GM19397 (cell line): ENCODE results near the gene ADAM8.

Source experiments
- ATAC-seq: cut with Tn5 transposase; IDR thresholded peaks from one replicate; pipeline ENCODE4 v1.9.1; 2021; ENCODE audit warnings: mild to moderate bottlenecking, moderate library complexity; ENCODE audit not compliant: unreplicated experiment

The ADAM8 gene

DNA sequence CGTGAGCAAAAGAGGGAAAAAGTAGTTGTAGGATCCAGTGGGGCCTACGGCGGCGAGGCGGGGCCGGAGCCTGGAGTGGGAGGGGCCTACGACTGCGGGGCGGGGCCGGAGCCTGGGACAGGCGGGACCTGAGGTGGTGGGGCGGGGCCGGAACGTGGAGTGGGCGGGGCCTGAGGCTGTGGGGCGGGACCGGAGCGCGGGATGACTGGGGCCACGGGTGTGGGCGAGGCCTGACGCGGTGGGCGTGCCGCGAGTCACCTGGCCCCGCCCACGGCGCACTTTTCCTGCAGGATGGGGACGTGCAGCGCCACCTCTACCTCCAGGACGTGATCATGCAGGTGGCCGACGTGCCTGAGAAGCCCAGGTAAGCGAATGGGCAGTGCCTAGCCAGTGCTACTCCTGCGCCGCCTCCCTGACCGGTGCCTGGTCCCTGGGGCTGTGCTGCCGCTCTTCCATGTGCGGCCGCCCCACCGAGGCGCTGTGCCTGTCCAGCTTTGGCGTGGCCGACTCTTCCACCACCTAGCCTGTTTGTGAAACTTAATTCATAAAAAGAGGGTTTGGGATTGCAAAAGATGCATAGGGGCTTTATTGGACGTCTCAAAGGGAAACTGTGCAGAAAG, 32.5 kb upstream of the ADAM8 start:
- peak; percentile 78 for ATAC-seq

DNA sequence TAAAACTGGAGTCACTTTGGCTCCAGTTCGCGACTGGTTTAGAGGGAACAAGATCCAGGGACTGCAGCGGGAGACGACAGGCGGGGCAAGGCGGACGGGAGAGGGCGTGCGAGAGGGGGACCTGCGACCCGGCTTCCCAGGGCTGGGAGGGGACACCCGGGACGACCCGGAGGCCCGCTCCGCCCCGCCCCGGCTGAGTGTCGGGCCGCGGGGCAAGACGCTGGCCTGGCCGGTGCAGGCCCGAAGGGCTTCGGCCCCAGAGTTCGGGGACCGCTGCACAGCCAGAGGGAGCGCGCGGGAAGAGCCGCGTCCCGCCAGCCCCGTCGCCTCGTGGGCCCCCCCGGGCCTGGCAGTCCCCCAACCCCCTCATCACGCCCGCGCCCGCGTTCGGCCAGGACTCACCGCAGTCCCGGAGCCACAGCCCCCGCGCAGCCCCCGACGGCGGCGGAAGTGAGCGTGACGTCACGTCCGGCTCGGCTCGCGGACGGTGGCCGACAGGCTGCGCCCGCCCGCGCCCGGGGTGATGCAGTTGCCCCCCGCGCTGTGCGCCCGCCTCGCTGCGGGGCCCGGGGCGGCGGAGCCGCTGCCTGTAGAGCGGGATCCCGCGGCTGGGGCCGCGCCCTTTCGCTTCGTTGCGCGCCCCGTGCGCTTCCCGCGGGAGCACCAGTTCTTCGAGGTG, 31.9 kb upstream of the ADAM8 start, which contains the start of the genes TUBGCP2 and ZNF511:
Gene TUBGCP2, minus strand, starts transcription at position 452 of the 679 bp plus-strand sequence. CDS start 5,931 bp downstream, outside the sequence.
Gene ZNF511, plus strand, starts transcription at position 494 of the 679 bp plus-strand sequence. Its CDS starts 30 bp downstream, at position 524.
- ATAC-seq, result peak; percentile 82

DNA sequence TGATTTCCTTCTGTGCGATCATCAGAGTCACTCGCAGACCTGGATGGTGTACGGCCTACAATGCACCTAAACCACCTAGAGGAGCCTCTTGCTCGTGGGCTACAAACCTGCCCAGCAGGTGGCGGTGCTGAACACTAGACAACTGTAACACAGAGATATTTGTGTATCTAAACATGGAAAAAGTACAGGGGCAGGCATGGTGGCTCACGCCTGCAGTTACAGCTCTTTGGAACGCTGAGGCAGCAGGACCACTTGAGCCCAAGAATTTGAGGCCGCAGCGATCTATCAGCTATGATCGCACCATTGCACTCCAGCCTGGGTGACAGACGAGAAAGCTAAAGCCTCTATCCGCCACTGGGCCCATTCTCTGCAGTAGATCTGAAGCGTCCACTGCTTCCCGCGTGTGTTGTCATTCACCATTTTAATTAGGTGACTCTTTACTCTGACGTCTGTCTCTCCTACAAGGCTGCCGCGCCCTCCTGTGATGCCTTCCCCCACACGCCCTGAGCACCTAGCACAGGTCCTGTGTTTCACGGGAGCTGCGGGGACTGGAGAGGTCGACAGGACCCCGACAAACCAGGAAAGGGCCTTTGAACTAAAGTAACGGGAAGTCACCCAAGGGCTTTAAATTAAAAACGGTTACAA, 31.2 kb upstream of the ADAM8 start:
- peak; percentile 28 for ATAC-seq

DNA sequence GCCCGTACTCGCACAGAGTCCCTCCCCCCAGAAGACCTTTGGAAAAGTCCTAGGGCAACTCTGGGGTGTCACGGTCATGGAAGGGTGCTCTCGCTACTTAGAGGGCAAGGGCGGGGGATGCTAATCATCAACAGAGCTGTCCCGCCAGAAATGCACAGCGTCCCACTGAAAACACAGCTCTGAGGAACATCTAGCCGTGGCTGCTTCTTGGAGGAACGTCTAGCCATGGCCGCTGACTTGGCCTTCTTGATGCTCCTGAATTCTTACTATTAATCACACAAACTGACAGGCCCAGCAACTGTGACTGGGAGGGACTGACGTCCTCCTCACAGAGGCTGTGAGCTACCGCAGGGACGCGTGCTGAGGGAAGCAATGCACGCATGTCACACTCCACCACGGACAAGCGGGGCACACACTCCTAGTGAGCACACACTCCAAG, 30.3 kb upstream of the ADAM8 start:
- no peak for ATAC-seq

DNA sequence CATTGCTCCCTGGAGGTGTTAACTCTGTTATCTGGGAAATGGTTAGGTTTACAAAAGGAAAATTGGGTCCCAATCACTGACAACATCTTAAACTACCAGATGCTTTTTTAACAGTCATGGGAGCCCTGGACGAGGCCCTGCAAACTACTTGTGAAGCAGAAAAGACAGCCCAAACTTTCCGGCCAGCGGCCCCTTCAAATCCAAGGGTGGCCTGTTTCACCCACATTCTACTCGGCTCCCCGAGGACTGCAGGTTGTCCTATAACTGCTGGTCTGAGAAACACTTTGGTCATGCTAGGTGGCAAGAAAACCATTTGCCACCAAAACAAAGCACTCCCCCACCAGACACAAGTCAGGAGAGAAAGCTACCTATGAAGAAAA, 29.4 kb upstream of the ADAM8 start:
- no peak for ATAC-seq

DNA sequence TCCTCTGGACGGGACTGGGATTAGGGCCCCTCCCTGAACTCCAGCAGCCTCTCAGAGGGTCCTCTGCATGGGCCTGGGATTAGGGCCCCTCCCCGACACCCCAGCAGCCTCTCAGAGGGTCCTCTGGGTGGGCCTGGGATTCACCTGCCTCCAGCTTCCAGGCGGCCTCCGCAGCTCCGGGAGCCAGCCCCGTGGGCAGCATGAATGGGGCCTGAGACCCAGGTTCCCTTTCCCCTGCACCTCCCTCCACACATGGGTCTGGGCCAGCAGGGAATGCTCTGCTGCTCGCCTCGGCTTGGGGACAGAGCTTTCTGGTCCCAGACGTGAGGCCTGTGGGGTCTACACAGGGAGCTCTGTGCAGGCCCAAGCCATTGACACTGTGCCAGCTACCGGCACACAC, 26.5 kb upstream of the ADAM8 start:
- no peak for ATAC-seq

DNA sequence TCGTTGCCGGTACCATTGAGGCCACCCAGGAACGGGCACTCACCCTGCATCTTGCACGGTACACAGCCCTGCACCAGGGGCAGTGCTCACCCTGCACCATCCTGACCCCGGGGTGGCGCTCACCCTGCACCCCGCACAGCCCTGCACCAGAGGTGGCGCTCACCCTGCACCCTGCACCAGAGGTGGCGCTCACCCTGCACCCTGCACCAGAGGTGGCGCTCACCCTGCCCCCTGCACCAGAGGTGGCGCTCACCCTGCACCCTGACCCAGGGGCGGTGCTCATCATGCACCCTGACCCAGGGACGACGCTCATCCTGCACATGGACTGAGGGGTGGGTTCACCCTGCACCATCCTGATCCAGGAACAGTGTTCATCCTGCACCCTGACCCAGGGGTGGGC, 25.6 kb upstream of the ADAM8 start:
- no peak for ATAC-seq

DNA sequence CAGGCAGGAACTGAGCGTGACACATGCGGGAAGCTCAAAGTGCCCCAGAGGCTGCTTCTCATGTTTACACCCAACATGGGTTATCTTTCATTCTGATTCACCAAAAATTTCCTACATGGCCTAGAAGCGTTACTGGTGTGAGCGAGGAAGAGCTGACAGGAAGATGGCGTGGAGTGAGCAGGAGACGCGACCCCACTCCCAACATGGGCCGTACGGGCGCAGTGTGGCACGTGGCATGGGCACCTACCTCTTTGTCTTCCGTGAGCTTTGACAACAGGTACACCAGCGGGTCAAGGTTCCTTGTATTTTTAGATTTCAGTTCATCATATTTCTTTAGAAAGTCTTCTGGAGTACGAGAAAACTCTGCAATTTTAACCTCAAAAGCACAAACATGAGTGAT, 23.1 kb upstream of the ADAM8 start:
- no peak for ATAC-seq

DNA sequence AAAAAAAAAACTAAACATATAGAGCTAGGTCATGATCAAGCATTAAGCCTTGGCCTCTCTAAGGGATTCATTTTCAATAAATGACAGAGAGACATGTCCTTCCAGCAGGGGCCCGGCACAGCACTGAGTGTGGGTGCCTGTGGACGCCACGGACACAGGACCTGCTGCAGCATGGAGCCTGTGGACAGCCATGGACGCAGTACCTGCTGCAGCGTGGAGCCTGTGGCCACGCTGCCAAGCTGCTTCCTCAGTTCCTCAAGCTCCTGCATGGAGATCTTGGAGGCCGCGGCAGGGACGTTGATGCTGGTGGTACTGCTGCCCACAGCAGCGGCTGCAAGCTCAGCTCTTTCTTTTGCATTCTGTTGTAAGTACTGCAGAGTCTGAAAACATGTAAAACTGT, 22.6 kb upstream of the ADAM8 start:
- ATAC-seq, result no peak

DNA sequence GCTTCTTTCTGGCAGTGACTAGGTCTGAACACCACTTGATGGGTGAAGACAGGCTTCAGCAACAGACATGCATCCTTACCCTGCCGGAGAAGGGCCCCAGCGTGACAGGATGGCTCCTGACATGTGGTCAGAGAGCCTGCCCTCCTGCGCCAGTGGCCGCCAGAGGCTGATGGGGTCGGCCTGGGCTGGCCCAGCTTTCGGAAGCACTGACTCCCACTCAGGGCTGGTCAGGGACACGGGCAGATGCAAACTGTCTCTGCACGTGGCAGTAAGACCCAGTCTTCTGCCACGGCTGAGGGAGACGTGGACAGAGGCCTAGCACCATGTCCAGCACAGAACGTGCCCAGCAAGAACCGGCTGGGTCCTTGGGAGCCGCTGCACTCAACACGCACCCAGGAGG, 21.8 kb upstream of the ADAM8 start:
- no peak for ATAC-seq

DNA sequence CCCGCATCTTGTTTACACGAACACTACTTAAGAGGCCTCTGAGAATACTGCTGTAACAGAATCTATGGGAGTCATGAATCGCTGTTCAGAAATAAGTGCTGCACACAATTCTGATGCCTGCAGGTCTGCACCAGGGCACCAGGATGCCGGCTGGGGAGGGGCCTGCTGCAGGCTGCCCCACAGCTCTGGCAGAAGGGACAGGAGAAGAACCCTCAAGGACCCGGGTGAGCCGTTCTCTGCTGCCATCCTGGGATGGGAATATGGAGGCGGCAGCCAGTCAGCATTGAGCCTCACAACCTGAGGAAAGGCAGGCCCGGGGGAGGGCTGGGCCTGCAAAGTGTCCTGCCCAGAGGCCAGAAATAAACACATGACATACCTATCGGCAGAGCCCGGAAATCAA, 20.8 kb upstream of the ADAM8 start:
- ATAC-seq, result no peak

DNA sequence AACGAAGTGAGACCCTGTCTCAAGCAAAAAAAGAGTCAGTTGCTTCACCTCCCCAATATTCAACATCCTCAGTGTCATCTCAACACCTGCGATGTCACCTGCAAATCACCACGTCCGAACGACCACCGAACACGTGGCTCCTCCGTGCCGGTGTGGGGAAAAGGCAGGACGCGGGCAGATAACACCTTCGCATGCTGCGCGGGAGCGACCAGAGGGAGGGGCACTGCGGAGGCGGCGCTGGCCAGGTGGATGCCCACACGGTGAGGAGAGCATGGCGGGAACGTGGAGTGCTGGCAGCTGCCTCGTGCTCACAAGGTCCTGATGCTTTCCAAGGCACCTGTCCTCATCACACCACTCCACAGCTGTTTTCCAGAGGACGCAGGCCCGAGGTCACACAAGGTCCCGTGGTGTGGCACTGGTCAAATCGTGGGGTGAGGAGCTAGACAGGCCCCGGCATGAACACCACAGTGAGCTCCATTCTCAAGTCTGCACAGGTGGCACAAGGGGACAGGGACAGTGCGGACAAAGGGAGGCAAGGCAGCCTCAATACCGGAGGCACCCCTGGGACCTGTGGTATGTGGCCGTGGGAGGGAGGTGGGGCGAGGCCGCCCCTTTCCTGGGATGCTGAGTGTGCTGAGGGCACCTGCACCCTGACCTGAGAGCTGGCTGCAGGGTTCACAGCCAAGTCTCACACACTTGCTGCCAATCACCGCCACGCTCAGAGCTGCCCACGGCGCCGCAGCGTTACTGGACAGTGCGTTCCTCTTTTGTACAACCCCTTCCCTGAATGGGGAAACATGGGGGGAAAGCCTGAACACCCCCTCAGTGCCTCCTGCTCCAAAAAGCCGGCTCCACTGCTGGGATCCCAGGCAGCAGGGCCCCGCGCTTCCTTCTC, 19.0 kb upstream of the ADAM8 start:
- ATAC-seq, result no peak

DNA sequence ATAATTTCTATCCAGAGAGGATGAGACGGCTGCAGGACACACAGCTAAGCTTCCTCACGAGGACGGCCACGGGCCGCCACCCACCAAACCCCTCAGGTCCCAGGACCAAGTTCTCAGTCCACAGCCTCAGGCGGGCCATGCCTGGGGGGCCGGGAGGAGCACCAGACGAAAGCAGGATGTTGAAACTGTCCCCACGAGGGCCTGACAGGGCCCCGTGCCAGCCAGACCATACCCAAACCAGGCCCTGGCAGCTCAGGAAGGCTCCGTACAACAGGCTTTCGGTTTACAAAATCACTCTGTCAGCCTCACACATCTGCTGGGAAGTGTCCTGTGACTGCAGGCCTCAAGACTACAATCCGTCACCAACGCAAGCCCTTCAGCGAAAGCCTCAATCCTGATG, 17.5 kb upstream of the ADAM8 start:
- no peak for ATAC-seq

DNA sequence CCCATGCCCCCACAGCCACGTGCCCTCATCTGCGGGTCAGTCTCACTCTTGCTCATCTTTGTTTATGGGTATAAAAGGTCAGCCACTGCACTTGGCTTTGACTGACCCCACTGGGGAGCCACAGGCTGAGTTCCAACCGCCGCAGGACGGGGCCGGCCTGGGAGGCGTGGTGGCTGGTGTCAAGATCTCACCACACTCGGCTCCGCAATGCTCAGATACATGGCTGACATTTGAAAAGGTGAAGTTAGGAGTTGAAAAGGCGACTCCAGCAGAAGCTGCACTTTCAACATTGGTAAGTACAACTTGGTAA, 17.1 kb upstream of the ADAM8 start:
- no peak for ATAC-seq

DNA sequence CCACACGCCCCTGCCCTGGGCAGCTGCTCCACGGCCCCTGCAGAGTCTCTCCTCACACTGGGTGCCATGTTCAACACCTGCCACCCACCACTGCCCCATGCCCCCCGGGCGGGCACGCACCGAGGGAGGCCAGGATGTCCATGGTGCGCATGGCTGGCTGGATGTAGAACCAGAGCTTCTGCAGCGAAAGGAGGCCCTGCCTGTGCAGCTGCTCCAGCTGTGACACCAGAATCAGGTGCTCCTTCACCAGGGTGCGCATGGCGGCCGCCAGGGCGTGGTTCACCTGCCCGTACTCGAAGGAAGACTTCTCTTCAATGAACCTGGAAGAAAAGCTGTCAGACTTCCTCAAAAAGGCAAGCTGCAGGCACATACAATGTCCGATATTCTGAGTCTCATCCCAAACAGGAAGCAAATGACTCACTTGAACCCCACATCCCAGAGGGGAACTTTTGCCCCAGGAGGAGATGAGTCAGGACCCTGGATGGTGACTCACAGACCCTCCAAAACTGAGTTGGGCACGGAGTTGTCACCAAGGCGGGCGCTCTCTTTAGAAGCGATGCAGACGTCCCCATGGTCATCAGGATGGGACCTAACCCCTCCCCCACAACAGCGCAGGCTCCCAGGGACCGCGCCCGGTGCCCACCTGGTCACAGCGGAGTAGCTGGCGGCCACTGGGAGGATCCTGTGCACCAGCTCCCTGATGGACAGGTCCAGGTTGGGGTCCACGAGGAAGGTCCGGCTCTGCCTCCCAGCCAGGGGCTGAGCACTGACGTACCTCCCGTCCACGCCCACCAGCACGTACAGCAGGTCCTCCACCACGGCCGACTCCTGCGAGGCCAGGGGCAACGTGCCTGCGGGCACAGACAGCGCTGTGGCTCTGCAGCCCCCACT, 16.5 kb upstream of the ADAM8 start:
- no peak for ATAC-seq

DNA sequence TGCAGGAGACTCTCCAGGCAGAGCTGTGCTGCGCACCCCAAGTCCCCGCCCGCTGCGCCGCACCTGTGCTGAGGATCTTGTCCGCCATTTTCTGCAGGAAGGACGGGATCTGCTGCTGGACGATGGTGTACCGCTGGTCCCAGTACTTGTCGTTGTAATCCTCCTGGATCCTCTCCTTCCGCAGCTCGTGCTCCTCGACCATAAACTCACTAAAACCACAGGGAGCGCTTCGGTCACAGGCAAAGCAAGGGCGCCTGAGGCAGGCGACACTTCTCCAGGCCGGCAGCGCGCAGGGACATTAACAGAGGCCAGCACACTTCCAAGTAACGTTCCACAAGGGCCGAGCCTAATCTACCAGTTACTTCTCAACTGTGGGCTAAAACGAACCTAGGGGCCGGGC, 13.1 kb upstream of the ADAM8 start:
- ATAC-seq, result no peak

DNA sequence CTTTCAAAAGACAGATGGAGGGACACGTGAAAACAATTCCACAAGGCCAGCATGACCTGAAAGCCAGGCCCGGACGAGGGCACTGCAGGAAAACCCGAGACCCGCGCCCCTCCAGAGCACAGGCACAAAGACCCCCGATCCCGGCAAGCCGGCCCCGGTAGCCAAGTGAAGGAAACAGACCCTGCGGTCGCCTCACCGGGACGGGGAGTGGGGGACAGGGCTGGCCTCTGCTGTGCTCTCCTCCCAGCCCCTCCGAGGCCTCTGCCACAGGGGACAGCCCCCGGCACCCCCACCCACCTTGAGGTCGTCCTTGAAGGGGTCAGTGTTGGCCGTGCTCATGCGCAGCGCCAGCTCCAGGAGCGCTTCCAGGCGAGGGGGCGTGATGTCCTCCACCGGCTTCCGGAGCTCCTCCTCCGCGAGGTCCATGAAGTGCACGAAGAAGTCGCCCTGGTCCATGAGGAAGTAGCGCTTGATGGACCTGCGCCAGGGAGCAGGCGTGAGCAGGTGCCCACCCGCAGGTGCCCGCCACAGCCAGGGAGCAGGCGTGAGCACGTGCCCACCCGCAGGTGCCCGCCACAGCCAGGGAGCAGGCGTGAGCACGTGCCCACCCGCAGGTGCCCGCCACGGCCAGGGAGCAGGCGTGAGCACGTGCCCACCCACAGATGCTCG, 11.3 kb upstream of the ADAM8 start:
- ATAC-seq, result no peak

DNA sequence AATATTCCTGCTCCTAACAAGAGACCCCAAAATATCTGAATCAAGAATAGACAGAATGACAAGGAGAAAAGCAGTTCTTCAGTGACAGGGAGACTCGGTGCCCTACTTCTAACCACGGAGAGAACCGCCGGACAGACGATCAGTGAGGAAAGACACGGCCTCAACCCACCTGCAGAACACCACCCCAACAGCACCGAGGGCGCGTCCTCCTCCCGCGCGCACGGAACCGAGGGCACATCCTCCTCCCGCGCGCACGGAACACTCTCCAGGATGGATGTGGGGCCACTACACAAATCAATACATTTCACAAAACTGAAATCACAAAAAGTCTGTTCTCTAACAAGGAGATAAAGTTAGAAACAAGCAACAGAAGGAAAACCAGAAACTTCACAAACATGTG, 9.7 kb upstream of the ADAM8 start:
- ATAC-seq, result no peak

DNA sequence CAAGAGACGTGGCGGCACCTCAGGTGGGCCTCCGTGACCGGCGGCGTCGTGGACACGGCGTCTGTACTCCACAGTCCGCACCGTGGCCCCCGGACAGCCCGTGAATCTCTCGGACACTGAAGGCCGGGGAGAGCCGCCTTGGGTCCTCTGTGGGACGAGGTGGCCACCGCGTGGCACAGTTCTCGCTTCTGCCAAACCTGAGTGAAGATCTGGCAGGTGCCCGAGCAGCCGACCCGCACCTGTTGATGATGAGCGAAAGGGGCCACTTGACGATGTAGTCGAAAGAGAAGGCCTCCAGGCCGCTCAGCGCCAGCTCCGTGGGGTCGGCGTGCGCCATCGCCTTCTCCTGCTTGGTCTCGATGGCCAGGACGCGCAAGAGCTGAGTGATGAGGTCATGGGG, 8.5 kb upstream of the ADAM8 start:
- no peak for ATAC-seq

DNA sequence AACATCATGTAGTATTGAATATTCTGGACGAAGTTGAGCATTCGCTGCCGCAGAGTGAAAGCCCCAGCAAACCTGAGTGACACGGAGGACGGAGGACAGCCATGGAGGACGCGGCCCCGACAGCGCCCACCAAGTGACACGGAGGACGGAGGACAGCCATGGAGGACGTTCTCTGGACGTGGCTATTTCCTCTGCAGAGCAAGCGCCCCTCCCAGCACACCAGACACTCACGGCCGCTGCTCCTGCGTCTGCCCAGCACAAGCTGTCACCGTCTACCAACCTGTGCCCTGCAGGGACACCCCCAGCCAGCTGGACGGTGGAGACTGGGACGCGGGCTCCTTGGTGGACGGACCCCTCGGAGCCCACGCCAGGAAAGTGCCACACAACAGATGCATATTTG, 7.3 kb upstream of the ADAM8 start:
- ATAC-seq, result no peak
